HG02885 (cell line): ENCODE results near the gene ALPL.

Experiments
- ATAC-seq: cut with Tn5 transposase; IDR thresholded peaks from one replicate; pipeline ENCODE4 v1.9.1; 2021; ENCODE audit warnings: mild to moderate bottlenecking; ENCODE audit not compliant: unreplicated experiment, poor library complexity

The ALPL gene

DNA sequence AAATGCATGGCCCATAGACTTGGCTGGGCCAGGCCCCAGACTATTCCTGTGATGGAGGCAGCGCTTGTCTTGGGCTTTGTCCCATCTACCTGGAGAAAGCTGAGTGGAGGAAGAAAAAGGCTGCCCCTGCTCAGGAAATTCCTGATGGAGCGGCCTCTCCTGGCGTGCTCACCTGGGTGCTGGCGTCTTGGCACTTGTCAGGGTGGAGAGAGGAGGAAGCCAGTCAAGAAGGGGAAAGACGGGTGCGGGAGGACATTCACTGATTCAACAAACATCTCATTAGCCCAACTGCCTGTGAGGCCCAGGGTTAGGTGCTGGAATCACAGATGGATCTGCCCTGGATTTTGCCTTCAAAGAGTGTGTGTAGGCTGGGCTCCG, 16.1 kb downstream of the ALPL start:
- ATAC-seq = no peak

DNA sequence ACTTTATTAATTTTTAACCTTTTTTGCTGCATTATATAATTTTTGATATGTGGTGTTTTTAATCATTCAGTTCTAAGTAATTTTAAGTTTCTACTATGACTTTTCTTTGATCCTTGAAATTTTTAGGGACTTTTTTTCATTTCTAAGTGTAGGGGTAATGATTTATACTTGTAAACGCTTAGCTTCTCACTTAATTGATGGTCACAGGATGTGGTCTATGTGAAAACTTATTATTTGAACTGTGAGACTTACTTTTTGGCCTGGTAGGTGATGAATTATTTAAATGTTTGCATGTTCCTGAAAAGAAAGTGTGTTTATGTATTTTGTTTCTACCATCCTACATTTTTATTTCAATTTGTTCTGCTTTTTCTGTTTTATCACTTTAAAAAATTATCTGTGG, 17.2 kb downstream of the ALPL start:
- no peak for ATAC-seq

DNA sequence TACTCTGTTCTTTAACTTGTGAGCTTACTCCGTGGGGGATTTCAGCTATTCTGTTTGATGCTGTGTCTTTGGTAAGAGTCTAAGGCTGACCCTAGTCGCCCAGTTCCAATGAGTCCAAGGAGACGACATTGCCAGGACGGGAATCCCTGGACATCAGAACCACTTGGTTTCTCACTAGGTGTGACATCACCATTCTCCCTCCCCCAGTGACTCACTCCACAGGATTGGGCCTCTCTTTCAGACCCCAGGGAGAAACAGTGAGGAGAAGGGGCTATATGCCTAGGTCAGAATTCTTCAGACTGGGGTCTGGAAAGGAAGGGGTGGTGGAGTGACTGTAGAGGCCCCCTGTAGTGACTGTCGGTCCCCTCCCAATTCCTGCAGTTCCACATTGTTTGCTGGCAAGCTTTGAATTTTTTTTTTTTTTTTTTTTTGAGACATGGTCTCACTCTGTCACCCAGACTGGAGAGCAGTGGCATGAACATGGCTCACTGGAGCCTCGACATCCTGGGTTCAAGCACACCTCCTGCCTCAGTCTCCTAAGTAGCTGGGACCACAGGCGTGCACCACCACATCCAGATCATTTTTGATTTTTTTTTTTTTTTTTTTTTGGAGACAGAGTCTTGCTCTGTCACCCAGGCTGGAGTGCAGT, 21.3 kb downstream of the ALPL start:
- ATAC-seq = no peak

DNA sequence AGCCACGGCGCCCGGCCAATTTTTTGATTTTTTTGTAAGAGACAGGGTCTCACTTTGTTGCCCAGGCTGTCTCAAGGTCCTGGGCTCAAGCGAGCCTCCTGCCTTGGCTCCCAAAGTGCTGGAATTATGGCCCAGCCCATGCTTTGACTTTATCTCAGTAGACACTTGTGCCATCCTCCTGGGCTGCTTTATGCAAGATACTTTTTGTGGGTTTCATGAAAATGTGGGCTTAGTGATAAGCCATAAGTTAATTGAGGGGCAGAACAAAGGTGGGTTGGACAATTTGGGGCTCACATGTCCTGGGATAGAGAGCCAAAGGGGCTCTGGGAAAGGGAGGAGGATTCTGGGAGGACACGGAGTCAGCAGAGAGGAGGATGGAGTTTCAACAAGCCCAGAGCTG, 22.0 kb downstream of the ALPL start:
- no peak for ATAC-seq

DNA sequence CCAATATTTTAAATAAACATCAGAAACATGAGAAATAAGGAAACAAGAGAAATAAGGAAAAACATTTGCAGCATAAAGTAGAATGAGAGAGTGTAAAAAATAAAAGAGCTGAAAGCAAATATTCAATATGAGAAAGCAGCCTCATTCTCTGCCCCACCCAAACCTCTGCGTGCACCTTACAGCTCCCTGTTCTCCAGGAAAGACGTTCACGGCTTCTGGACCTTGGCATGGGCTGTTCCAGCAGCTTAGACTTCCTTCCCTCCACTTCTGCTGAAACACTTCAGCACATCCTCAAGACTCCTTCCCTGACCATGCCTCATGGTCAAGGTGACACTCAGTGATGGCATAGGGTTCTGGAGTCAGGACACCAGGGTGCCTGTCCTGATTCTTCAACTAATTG, 23.3 kb downstream of the ALPL start:
- no peak for ATAC-seq

DNA sequence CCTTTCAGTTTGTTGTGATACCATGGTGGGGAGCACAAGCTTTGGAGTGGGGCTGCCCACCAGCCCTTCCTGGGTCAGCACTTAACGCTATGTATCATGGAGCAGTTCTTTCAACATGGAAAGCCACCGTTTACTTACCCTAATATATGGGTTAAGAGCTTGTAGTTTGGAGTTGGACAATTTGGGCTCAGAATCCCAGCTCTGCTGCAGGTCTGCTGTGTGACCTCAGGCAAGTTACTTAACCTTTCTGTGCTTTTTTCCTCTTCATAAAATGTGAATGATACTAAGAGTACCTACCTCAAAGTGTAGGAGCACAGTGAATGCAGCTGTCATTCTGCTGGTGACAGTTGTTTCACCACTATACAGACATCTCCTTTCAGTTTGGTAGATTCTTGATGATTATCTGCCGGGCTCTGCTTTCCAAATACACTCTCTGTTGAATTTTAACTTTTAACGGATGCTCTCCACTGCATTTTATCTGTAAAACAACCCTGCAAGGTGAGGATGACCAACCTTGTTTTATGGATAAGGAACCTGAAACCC, 23.8 kb downstream of the ALPL start:
- ATAC-seq = no peak

DNA sequence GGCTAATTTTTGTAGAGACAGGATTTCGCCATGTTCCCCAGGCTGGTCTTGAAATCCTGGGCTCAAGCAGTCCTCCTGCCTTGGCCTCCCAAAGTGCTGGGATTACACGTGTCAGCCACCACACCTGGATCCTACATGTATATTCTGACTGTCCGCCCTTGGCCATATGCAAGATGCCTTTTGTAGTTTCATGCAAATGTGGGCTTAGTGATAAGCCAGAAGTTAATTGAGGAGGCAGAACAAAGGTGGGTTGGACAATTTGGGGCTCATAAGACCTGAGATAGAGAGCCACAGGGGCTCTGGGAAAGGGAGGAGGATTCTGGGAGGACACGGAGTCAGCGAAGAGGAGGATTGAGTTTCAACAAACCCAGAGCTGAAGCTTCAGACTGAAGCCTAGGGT, 24.9 kb downstream of the ALPL start:
- ATAC-seq = no peak

DNA sequence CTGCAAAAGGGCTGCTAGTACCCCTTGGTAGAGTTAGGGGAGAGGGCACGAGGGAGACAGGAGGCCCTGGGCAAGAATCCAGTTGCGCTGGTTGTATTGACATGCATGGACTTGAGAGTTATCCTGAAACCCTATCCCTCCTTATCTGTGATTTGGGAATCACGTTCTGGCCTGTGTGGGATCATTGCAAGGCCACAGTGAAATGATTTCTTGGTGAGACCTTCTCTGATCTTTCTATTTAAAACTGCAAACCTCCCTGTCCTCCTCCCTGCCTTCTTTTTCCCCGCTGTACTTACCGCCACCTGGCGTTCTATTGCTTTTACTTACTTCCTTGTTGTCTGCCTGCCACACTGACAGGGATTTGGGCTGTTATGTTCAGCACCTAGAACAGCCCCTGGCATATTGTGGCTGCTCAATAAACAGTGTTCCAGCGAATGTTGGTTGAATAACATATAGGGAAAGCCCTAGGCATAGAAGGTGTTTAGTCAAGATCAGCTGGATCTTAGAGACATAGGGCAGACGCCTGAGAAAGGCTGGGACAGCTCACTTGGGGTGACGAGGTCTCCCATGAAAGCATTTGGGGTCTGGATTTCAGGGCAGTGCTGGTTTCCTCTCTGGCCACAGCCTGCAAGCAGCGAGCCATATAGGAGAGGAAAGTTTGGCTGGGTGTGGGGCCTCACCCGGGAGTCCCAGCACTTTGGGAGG, 25.6 kb downstream of the ALPL start:
- no peak for ATAC-seq

DNA sequence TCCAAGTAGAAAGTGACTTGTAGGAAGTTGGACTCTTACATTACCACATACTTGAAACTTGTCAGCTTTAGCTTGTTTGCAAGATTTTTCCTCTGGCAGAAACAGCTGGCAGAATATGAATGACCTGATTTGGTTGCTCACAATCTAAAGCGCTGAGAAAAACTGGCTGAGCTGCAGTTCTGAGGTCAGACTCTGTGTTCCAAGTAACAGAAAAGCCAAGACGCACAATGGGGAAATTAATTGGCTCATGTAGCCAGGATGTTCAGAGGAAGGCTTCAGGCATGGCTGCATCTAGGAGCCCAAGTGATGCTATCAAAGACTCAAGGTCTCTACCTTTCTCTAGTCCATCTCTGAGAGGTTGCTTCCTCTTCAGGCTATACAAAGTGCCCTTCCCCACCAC, 27.0 kb downstream of the ALPL start:
- ATAC-seq = no peak

DNA sequence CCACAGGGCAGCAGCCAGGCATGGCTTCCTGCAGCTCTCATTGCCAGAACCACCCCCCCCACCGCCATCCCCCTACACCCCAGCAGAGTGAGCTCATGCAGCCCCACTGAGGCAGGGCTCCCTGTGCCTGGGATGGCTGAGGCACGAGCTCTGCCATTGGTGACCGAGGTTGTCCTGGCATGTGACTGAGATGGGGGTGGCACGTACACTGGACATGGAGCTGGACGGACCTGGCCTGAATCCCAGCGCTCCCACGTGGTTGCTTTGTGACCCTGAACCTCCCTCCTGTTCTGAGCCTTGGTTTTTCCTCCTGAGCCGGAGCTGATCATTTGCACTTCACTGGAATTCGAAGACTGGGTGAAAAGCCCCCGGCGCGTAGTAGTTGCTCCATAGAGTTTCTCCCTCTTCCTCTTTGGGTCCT, 28.3 kb downstream of the ALPL start:
- ATAC-seq = no peak

DNA sequence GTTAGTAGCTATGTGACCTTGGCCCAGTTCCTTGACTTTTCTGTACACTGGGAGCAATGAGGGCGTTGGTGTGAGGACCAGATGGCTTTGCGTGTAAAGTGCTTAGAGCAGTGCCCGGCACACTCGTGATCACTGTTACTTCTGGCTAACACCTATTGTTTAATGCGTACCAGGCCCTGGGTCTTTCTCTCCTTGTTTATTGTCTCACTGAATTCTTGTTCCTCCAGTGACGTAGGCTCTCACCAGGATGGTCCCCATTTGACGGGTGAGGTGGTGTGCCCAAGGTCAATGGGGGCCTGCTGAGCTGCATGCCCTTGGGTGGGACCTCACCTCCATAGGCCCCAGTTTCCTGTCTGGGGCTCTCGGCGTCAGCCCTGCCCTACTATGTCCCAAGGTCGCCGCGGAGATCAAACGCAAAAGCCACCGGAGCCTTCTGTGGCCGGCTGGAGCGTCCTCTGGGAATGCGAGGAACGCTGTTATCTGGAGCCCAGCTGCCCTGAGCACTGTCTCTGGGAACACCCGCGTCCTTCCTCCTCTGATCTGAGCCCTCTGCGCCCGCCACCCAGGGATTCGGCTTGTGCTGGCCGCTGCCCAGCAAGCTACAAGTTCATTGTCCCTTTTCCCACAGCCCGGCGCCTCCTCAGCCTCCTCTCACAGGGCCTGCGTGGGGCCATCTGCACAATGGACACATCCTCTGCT, 28.9 kb downstream of the ALPL start:
- no peak for ATAC-seq

DNA sequence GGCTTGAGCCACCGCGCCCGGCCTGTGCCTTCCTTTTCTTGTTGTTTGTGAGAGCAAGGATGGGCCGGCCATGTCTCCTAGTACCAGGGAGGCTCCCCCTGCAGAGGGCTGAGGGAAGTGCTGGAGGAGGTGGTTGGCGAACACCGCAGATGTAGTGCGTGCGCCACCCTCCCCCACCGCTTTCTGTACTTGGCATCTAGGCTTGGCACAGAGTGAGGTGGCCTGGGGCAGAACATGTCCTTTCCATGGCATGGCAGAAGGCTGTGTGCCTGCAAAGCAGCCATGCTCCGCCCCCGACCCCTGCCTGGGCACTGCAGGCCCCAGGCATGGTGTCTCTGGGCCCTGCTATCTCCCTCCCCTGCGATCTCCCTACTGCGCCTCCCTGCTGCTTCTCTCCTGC, 30.7 kb downstream of the ALPL start:
- no peak for ATAC-seq

DNA sequence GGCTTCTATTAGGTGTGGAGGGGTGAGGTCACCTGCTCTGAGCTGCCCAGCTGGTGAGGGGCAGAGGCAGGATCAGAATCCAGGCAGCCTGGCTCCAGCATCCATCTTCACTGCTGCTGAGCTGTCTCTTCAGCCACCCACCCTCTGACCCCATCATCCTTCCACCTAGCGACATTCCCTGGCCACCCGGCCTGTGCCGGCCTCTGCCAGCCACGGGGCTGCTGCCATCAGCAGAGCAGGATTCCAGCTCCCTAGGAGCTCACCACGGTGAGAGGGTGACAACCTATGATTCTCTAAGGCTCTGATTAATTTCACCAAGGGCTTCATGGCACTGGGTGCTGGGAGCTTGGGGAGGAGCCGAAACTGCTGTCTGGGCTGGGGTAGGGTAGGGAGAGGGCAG, 32.1 kb downstream of the ALPL start:
- no peak for ATAC-seq

DNA sequence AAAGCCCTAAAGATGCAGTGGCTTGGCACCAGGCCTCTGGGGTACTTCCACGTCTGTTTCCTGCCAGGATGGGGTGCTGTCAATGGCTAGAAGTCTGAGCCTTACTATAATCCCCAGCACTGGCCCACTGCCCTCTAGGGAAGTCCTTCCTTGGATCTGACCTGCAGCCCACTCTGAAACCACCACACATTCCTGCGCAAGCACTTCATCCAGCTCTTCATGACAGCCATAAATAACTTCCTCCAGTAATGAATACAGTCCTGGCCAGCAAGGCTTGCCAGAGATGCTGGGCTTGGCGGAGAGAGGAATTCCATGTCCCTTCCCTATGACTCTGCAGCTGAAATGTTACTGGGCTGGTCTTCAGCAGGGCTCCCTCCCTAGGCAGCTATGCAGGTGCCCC, 32.6 kb downstream of the ALPL start:
- no peak for ATAC-seq

DNA sequence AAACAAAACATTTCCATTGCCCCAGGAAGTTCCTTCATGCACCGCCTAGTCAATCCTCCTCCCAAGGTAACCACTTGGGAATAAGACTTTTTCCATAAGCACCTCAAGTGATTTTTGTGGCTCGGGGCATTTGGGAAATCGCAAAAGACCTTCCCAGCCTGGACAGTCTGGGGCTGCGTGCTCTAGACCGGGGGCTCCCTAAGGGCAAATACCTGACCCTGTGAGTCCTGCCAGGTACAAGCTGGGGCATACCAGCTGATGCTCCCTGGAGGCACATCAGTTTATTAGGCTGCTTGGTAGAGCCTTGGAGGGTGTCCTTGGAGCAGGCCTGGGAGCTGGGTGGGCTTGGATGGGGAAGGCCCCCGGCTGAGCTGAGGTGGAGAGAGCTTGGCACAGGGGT, 34.4 kb downstream of the ALPL start:
- no peak for ATAC-seq

DNA sequence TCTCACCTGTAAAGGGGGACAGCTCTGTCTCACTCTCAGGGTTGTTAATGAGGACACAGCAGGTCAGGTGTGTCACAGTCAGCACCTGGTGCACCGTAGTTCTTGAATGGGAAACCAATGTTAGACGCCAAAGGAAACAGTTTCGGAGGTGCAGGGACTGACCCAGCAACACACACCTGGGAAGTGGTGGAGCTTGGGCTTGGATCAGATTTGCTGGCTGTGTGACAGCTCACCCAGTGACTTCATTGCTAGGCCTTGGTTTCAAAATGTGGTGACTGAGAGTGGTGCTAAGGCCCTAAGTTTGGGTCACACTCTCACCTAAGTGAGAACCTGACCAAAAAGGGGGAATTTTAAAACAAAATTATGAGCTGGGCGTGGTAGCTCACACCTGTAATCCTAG, 34.9 kb downstream of the ALPL start:
- ATAC-seq = no peak

DNA sequence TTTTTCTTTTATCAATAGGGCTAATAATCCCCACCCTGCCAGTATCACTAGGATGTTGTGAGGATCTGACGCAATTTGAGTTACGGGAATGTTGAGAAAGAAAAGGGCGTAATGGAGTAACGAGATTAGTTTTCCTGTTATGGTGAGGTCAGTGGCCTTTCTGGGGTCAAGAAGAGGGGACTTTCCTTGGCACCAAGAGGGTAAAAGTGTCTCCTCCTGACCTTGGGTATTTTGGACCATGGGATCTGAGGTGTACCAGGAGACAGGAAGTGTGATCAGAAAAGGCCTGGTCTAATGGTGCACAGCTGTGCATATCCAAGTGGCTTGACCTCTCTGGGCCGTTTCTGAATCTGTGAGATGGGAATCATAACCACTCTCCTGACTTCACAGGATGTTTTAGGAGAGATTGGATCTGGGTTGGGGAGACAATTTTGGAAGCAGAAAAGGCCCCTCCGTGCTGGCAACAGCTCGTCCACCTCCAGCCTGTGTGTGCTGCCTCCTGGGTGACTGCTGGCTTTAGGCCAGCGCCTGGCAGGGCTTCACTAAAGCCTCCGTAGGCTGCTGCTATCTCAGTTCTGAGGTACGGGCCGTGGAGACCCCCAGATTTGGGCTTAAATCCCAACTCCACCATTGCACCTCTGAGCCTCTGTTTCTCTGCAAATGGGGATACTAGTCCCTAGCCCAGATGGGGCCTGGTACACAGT, 37.1 kb downstream of the ALPL start:
- ATAC-seq = no peak

DNA sequence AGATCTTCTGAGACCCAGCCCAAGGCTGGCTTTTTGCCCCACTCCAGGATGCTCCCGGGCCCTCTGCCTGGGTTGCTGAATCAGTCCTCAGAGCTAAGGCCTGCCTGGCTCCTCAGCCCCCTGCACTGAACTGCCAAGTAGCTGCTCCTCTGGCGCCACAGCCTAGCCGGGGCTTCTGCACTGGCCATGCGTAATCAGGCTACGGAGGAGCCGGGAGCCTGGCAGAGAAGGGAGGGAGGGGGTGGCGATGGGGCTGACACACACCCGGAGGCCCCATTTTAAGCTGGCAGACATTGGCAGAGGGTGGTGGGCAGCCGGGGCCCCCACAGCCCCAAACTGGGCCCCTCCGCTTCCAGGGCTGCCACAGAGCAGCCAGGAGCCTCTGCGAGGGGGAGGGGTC, 38.7 kb downstream of the ALPL start:
- no peak for ATAC-seq

DNA sequence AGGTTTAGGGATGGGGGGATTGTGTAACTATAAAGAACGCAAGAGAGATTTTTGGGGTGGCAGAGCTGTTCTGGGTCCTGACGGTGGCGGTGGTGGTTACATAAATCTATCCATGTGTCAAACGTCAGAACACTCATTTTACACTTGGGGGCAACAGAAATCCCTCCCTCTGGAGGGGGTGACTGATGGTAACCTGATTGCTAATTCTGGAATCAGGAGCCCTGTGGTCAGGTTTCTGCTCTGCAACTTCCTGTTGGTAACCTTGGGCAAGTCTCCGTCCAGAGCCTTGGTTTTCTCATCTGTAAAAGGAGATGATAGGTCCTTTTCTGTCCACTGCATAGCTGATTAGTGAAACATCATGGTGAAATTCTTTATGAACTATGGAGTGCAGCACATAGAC, 40.9 kb downstream of the ALPL start:
- no peak for ATAC-seq

DNA sequence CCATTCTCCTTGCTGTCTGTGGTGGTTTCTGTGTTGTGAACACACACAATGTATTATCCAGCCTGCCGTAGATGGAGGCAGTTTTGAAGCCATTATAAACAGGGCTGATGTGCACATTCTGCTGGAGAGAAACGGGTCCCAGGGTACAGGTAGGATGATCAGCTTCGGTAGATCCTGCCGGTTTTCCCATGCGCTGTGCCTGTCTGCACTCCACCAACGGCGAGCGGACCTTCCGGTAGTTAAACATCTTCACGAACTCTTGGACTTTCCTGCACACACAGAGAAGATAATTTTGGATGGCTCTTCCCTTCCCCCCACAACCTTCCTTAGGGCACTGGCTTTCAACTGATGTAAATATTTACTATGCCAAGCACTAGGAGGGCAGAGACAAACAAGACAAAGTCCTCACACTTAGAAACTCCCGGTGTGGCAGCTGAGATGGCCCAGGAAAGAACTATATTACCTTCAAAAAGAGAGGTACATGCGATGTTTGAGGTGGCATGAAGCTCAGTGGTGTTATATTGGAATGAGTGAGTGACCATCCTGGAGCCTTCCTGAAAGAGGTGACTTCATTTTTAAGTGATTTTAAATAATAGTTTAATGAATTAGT, 41.7 kb downstream of the ALPL start:
- ATAC-seq = no peak

DNA sequence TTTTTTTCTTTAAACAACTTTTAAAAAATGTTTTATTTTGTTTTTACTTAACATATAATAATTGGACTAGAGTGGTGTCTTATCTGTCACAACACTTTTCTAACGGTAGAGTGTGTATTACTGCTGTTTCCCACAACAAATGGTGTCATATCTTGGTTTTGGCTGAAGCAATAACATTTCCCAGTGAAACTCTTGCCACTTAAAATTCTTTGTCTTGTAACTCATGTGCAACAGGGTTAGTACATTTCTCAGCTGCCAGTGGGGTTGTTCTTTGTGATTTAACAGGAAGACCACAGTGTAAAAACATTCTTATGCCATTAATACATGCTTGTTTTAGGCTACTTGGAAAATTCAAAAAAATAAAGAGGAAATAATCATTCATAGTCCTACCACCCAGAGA, 43.5 kb downstream of the ALPL start:
- no peak for ATAC-seq
